GM19351 (cell line): ENCODE data around the gene RABEP1.

Experiments used
- ATAC-seq: cut with Tn5 transposase; IDR thresholded peaks from one replicate; pipeline ENCODE4 v1.9.1; 2021; ENCODE audit warnings: mild to moderate bottlenecking, moderate library complexity; ENCODE audit not compliant: unreplicated experiment

The RABEP1 gene

GRCh38 chr17:5264893-5265292 lies 17.2 kb upstream of the RABEP1 start:
- ATAC-seq, result no peak

GRCh38 chr17:5269241-5269960 lies 12.7 kb upstream of the RABEP1 start:
- no peak for ATAC-seq

- no peak for ATAC-seq
These were observed 9.8 kb upstream of the RABEP1 start for GRCh38 chr17:5272322-5272721.

DNA sequence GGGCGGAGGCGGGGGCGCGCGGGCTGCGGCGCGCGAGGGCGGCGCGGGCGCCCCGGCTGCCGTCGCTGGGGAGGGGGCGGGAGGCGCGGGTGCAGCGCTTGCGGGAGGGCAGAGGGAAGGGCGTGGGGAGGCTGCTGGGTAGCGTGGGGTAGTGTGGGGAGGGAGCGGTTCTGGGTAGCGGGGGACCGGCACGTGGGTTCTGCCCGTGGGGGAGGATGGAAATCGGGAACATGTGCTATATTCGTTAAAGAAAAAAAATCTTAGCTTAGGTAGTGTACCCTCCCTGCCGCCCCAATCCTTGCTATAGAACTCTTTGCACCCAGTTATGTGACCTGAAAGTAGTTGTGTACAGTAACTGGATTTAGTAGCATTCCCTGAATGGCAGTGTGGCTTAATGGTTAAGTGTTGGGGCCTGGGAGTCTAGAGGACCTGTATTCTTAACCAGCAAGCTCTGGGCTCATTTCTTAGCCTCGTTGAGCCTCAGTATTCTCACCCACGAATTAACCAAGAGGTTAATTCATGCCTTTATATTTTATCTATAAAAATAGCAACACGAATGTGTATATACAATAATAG lies 646 bp downstream of the RABEP1 start:
- peak; percentile 31 for ATAC-seq

- ATAC-seq, result no peak
These were observed 1.7 kb downstream of the RABEP1 start for GRCh38 chr17:5283571-5284315.

DNA sequence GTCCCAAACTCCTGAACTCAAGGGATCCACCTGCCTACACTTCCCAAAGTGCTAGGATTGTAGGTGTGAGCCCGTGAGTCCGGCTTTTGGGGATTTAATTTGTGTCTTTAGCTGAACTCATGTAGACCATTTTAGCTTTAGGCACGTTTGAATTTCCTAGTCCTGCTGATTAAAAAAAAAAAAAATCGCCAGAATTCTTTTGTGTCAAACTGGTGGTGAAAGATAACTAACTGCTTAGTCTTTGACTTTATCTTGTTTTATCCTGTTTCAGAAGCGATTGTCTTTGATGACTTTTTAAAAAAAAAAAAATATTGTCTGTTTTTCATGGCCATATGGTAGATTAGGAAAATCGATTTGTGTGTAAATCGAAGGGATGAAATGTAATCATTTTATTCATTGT lies 2.6 kb downstream of the RABEP1 start:
- ATAC-seq, result no peak

DNA sequence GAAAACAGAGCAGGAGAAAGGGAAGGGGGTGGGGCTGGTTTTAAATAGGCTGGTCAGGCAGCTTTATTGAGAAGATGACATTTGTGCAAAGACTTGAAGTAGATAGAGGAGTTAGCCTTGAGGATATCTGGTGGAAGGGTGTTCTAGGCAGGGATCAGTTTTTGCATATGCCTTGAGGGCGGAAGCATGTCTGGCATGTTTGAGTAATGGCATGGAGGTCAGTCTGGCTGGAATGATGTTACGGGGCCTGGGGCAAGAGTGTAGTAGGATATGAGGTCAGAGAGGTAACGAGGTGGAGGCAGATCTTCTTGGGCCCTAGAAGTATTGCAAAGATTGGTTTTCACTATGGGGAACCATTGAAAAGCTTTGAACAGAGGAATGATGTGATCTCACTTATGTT lies 4.8 kb downstream of the RABEP1 start:
- no peak for ATAC-seq

GRCh38 chr17:5291683-5292350 lies 9.7 kb downstream of the RABEP1 start:
- ATAC-seq, result no peak

DNA sequence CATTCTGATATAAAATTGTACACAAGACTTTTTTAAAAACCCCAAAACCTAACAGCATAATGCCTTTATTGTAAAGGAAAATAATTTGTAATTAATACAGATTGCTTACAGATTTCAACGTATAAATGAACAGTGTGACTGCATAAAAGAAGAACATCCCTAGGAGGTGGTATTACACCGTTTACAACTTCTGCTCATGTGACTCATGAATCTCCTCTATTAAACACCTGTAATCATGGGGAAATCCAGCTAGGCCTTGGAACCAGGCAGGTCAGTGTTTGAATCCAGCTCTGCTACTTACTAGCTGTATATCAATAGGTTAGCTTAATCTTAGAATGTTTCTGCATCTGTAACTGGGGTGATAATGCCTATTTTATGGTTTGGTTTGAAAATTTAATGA lies 15.2 kb downstream of the RABEP1 start:
- ATAC-seq, result no peak

DNA sequence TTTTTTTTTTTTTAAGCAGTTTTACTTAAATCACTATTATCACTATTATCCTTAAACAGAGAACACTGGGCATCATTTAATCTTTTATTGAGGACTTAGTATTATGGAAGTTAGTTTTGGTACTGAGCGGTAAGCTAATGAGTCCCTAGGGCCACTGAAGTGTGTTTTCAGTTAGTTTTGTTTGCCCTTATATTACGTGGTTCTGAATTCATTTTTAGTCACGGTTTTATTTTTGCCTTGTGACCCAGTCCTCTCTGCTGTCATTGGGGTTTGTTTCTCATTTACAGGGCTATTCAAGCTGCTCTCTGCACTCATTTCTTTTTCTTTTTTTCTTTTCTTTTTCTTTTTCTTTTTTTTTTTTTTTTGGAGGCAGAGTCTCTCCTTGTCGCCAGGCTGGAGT lies 17.3 kb downstream of the RABEP1 start:
- no peak for ATAC-seq

GRCh38 chr17:5304636-5305035 lies 22.6 kb downstream of the RABEP1 start:
- no peak for ATAC-seq

DNA sequence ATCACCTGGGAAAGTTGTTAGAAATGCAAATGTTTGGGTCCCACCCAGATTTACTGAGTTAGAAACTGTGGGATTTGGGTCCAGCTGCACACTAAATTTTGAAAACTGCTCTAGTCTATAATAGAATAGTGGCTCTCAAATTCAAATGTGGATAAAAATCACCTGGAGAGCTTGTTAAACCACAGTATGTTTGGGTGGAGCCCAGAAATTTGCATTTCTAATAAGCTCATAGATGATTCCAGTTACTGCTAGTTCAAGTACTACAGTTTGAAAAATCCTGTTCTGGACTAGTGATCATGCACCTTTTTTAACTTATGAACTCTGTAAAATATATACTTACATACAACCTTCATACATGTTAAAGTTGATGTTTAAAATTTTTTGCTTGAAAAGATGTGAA lies 27.8 kb downstream of the RABEP1 start:
- ATAC-seq, result no peak

DNA sequence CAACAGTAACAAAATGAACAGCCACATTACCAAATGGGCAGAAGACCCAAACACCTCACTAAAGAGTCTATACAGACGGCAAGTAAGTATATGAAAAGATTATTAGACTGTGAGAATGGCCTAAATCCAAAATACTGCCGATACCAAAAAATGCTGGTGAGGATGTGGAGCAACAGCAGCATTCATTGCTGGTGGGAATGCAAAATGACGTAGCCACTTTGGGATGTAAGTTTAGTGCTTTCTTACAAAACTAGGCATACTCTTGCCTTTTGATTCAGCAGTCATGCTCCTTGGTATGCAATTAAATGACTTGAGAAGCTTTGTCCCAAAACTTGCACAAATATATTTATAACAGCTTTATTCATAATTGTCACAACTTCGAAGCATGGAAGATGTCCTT lies 43.8 kb downstream of the RABEP1 start:
- no peak for ATAC-seq

GRCh38 chr17:5329784-5330557 lies 47.9 kb downstream of the RABEP1 start:
- ATAC-seq, result no peak

GRCh38 chr17:5330981-5331380 lies 48.9 kb downstream of the RABEP1 start:
- no peak for ATAC-seq

DNA sequence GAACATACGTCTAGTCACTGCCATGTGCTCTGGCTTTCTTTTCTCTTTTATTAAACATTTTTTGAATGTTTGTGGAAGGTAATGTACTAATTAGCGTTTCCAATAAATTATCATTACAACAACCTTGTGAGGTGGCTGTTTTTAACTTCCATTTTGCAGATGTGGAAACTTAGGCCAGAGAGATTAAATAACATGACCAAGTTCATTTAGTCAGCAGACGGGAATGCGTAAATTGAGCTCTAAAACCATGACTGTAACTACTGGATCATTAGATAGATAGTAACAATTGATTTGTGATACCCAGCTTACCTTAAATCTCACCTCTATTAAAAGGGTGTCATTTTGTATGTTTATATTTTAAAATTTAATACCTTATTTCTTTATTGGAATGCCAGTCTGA lies 49.4 kb downstream of the RABEP1 start:
- no peak for ATAC-seq

DNA sequence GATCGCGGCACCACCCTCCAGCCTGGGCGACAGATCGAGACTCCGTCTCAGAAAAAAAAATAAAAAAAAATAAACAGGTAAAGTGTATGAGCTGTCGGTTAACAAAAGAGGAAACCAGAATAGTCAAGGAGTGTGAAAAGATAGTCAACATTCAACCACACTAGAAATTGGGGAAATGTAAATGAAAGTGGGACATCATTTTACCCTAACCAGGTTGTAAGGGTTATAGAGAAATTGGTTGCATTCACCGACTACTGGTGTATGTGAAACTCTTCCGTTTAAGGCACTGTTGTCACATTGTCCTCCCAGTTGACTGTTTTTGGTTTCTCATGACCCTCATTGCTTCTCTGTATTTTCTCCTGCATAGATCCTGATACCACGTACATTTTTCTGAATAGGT lies 62.8 kb downstream of the RABEP1 start:
- ATAC-seq, result no peak

DNA sequence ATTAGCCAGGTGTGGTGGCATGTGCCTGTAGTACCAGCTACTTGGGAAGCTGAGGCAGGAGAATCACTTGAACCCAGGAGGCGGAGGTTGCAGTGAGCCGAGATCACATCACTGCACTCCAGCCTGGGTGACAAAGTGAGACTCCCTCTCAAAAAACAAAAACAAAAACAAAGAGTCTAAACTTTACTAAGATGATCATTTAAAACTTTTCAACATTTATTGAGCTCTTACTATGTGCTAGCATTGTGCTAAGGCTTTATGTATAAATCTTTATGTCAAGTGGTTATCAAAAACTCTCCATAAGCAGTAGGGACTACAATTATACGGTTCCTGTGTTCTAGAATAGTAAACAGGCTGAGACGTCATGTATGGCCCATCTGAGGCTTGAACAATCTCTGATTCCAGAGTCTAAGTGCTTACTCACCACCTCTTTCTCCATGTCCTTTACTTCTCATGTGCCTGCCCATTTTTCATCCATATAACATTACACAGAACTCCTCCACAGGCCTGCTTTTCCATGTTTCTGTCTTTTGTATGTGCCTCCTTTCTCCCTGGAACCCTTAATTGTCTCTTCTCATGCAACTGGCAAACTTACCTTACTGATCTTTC lies 70.7 kb downstream of the RABEP1 start:
- no peak for ATAC-seq

DNA sequence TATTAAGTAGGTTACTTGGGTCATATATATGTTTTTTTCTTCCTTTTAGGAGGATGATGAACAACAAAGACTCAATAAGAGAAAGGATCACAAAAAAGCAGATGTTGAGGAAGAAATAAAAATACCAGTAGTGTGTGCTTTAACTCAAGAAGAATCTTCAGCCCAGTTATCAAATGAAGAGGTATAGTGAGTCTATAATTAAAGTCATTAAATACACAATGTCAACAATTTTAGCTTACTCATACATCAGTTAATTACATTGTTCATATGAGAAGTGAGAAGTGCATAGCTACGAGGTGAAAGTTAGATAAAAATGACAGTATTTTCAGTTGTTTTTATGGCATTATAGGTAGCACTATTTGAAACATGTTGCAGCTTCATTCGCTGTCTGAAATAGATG lies 72.2 kb downstream of the RABEP1 start:
- ATAC-seq, result no peak

DNA sequence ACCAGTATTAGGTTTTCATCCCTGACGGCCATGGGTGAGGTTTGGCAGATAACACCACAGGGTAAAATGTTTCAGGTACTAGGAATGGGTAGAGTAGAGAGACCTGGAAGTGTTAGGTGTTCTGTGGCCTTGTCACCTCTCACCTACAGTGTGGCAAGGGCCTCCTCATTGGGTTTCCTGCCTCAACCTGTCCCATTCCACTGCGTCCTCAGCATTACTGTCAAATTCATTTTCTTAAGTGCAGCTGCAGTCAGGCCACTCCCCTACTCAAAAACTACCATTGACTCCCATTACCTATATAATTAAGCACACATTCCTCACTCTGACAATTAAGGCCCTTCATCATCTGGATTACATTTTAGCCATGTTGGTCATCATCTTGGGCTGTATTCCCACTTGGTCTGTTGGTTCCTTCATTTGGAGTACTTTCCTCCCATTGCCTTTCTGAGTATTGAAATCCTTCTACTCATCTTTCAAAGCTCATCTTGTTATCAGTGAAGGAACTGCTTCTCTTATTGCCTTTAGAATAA lies 72.9 kb downstream of the RABEP1 start:
- ATAC-seq, result no peak
